HG03442 (cell line): Measurements from ENCODE around the gene FCER1A.

Experiments
- ATAC-seq: cut with Tn5 transposase; IDR thresholded peaks from one replicate; pipeline ENCODE4 v1.9.1; 2021; ENCODE audit warnings: mild to moderate bottlenecking, moderate library complexity; ENCODE audit not compliant: unreplicated experiment

FCER1A gene

DNA sequence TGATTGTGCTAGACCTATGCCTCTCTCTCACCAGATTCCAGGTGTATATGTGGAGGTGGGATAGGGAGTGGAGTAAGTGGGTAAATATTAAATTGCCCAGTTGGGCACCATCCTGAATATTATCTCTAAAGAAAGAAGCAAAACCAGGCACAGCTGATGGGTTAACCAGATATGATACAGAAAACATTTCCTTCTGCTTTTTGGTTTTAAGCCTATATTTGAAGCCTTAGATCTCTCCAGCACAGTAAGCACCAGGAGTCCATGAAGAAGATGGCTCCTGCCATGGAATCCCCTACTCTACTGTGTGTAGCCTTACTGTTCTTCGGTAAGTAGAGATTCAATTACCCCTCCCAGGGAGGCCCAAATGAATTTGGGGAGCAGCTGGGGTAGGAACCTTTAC lies at the start of gene FCER1A:
Gene FCER1A, plus strand, starts transcription at position 242 of the 400 bp plus-strand sequence. Its CDS starts 29 bp downstream, at position 271.
- no peak for ATAC-seq

DNA sequence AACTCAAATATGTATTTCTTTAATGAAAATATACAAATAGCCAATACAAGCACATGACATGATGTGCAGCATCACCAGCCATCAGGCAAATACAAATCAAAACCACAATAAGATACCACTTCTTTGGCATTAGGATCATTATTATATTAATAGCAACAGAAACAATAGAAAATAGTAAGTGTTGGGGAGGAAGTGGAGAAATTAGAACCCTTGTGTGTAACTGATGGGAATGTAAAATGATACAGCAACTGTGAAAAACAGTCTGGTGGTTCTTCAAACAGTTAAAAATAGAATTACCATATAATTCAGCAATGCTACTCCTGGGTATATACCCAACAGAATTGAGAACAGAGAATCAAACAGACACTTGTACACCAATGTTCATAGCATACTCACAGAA lies 40.8 kb upstream of the FCER1A start:
- ATAC-seq = no peak

DNA sequence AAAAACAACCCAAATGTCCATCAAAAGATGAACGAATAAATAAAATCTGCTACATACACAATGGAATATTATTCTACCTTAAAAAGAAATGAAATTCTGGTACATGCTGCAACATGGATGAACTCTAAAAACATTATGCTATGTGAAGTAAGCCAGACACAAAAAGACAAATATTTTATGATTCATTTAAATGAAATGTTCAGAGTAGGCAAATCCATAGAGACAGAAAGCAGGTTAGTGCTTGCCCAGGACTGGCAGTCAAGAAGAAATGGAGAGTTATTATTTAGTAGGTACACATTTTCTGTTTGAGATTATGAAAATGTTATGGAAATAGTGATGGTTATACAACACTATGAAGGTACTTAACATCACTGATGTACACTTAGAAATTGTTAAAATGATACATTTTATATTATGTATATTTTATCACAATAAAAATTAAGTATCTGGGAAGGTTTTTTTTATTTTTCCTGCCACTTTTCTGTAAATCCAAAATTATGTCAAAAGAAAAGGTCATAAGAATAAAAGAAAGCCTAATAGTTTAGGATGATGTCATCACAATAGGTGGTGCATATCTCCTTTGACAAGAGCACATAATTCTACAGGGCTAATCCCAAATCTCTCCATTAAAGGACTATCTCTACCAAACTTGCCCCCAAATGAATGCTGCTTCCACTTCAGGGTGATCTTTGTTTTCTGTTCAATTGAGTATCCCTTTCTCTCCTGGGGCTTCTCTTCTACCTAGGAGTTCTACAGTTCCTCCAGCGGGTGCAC lies 40.2 kb upstream of the FCER1A start:
- no peak for ATAC-seq

DNA sequence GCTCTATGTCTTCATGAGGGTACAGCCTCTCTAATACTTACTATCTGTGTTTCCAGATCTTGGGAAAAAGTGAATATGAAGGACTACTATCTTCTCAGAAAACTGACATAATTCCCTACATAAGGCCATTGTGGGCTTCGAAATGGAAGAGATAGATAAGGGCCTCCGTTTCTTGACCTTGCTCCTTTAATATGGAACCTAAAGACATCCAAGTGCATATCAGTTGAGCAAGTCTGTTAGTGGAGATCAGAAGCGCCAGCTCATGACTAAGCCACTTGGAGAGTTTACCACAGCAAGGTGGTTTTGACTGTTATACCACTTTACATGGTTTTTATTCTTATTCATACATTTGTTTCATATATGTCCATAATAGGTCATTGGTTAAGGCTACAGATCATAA lies 35.3 kb upstream of the FCER1A start:
- no peak for ATAC-seq

DNA sequence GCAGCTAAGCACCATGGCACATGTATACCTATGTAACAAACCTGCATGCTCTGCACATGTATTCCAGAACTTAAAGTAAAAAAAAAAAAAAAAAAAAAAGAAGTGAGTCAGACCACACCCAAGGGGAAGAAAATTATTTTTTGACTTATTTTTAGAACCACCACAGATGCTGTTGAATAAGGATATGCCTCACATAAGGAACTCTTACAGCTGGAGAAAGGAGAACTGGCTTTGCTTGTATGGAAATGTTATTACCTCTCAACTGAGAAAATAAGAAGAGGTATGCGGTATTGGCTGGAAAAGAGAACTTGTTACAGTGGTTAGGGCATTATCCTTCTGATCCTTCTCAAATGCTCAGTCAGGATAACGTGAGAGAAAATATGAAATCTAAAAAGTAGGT lies 27.5 kb upstream of the FCER1A start:
- no peak for ATAC-seq

DNA sequence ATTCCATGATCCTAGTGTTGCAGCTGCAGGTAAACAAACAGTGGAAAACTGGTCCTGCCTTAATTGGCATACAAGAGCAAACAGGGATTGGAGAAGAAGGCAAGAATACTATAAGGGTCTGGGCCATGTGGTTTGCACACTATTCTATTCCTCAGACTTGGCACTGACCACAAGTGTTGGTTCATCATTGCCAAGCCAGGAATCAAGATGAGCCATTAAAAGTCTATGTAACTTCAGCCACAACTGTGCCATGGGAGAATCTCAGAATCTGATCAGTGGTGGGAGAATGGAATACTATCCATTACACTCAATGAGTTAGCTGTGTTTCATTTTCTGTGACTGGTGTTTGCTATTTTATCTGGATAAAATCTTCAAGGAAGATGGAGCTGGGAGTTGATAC lies 26.2 kb upstream of the FCER1A start:
- ATAC-seq = no peak

DNA sequence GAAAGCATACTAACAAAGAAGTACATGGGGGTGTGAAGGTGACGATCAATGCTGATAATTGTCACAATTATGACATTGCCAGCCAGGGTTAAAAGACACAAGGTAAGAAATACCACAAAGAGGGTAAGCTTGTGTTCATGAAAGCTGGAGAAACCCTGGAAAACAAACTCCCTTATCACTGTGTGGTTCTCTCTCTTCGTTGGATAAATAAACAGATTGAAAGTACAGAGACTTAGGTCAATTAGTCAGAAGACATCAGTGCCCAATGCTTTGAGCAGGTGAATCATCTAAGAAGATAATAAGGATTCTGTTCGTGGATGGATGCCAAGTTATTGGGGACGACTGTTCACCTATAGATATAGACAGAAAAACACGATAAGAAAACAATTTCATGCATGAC lies 22.4 kb upstream of the FCER1A start:
- no peak for ATAC-seq

DNA sequence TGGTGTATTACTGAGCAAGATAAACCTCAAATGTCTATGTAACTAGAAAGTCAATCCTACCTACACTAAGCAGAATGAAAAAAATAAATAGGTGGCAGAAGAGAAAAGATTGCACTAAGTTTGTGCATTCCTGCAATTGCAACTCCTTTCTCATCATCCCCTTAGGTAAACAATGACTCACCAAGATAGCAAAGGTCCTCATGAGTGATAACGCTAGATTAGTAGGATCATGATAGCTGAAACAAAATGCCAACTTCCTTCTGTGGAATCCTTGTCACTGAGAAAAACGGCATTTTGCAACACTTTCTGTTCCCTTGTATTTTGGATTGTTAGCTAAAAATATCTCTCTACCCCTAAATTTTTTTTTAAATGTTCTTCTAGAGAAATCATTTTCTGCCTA lies 20.0 kb upstream of the FCER1A start:
- ATAC-seq = no peak

DNA sequence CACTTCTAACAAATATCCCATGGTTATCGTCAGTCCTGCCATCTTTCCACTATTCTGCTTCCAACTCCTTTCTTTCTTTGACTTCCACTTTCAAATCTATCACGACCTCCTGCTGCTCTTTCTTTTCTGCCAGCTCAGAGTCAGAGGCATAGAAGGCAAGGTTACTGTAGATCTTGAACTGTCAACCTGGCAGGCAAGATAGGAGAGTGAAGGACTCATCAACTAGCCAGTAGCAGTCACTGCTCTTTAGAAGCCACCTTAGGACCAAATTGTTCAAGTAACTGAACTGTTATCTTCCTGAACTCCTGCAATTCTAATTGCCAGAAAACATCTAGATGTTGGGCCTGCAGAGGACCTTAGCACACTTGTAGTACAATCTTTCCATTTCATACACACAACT lies 13.1 kb upstream of the FCER1A start:
- no peak for ATAC-seq

DNA sequence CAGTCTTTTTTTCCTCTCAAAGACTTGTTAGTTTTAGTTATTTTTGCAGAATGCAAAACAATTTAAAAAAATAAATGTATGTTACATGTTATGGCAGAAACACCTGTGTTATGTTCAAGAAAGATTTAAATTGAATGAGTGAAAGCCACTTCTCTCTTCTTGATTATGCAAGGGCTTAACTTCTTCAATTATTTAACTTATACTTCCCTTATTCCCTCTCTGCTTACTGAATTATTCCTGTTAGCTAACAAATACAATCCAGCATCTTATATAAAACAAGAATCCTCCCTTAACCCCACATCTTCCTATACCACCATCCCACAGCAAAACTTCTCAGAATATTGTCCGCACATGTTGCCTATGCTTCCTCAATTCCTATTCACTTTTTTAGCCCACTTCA lies 10.7 kb upstream of the FCER1A start:
- ATAC-seq = no peak

DNA sequence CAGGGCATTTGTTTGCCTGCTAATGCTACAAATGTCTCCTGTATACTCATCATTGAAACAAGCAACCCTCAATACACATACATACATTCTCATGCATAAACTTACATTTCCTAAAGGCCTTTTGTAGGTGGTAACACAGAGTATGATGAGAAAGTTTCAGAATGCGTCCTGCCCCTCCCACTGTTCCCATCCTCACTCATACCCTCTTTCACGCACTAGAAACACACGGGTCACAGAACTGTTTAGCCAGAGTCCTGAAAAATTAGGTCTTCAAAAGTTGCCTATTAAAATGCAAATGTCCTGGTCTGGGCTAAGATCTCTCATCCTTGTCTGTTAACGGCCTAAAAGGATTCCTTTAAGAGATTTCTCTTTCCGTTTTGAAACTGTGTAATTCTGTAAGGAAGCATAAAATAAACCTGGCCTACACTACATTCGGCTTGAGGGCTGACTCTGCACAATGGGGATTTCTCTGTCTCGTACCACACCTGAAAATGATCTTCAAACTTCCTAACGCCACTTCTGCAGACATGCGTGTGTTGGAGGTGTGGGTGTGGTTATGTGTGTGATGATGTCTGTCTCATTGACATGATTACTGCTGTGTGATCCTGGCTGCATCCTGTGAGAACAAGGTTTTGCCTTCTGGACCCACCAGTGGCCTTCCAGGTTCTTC lies 5.3 kb upstream of the FCER1A start:
- no peak for ATAC-seq

DNA sequence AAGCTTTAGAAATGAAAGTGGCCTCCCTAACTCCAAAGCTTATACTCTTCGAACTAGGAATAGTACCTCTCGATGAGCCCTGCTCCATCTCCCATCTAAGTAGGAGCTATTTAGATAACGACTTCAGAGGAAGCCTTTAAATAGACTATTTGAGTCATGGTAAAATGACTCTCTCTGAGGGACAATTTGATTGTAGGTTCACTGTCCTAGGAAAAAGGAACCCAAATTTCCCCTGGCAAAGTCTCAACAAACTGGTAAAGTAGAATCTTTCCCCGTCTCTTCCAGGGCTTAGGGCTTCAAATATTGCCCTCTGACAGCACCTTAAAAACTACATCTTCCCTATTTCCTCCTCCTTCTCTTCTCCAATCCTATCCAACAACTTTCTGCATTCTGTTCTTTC lies 2.0 kb upstream of the FCER1A start:
- no peak for ATAC-seq

DNA sequence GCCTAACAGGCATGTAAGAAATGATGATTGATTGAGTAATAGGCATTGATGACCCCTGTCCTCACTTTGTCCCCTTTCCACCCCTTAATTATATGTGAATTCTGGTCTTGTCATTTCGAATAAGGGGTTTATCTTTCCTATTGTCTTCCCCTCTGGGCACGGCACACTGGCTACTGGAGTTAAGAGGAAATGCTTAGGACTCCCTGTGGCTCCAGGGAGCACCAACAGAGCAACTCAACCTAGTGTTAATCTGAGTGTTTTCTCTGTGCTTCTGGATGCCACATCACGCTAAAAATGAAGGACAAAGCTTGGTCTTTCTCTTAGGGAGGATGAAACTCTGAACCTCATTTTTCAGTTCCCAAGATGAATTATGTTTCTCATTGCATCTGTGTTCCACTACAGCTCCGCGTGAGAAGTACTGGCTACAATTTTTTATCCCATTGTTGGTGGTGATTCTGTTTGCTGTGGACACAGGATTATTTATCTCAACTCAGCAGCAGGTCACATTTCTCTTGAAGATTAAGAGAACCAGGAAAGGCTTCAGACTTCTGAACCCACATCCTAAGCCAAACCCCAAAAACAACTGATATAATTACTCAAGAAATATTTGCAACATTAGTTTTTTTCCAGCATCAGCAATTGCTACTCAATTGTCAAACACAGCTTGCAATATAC lies 5.3 kb downstream of the FCER1A start:
- no peak for ATAC-seq

DNA sequence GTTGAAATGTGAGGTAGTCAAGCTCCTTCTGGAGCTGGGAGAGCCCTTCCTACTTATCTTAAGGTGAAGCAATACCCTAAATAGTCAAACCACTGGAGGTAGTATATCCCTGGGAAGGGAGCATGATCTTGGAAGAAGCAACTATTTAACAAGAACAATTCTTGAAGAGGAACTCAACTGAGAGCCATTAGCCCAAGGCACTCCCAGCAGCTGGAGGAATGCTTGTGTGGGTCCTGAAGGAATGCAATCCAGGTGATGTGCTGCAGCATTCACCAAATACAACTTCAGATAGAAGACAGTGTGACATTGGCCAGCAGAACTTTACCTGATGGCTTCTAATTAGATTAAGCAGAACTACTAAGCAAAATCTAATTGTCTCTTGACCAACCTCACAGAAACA lies 9.5 kb downstream of the FCER1A start:
- no peak for ATAC-seq

DNA sequence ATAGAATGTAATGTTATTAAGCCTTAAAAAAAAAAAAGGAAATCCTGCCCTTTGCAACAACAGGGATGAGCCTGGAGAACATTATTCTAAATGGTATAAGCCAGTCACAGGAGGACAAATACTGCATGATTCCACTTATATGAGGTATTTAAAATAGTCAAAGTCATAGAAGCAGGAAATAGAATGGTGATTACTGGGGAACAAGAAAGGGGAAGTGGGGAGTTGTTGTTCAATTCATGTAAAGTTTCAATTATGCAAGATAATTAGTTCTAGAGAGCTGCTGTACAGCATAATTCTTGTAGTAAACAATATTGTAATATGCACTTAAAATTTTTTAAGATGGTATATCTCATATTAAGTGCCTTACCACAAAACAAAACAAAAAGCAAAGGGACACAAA lies 13.2 kb downstream of the FCER1A start:
- ATAC-seq = no peak

DNA sequence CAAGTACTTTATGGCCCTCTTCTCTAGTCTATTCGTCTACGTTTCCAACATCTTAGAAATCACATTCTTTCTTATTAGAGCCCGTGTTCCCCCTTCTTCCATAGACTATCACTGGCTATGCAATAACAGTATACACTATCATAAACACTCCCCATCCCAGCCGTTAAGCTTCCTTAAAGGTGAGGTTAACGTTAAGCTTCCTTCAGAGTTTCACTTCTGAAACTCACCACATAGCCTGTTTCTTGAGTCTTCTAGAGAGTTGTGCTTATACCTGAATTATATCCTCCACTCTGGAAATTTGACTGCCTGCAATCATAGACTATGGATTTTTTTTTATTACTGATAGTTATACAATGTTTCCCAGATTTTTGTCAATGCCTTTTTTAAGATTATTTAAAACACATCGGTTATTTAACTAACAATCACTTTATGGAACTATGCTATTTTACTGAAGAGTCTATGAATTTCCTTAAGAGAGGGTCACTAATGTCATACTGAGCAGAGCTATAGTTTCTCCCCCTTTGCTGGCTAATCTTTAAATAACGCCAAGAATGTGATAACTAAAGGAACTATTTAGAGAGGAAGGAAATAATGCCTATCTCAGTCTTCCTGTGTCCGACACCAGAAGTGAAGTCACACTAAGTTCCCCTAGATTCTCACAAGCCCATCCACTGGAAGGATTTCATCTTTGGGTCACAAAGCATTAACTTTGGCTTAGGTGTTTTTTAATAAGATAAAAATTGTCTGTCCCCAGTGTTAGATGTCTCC lies 16.8 kb downstream of the FCER1A start:
- no peak for ATAC-seq

DNA sequence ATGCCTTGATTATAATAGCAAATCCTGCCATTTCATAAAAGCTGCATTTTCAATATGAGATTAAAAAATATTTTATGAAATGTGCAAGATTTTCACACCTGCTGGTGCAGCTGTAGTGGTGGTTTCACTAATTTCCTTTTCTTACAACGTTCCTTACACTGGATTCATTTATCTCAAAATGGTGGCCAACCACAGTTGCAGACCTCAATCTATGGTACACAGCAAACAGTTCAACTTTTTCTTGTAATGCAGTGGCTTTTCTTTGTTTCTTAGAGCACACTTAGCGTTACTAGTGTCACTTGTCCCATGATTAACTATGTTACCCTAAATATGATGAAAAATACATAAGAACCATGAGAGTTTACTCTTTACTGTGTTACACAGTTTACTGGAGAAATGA lies 32.7 kb downstream of the FCER1A start:
- no peak for ATAC-seq

DNA sequence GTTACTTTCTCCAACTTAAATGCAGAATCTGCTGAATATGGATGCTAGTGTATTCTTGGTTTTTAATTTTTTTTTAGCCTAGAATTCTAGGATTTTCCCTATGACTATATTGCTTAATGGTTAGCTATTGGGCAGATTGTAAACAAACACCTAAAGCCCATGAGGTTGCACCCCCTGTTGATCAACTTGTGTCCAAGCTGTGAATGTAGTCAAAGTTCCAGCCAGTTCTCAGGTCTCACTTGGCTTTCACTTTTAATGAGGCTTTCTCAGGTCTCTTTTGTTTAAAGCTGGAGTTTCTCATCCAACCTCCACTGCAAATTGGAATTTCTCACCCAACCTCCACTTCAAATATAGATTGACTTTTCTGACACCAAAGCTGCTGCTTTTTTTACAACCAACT lies 35.9 kb downstream of the FCER1A start:
- ATAC-seq = no peak

DNA sequence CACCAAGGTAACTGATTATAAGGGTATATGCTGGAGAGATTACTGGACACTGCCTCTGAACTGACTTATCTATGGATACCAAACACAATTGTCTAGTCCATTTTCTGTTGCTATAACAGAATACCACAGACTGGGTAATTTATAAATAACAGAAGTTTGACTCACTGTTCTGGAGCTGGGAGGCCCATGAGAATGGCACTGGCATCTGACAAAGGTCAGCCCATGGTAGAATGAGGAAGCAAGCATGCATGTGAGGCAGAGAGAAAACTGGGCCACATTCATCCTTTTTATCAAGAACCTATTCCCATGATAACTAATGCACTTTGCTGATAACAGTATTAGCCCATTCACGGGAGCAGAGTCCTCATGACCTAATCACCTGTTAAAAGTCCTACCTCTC lies 37.4 kb downstream of the FCER1A start:
- ATAC-seq = no peak

DNA sequence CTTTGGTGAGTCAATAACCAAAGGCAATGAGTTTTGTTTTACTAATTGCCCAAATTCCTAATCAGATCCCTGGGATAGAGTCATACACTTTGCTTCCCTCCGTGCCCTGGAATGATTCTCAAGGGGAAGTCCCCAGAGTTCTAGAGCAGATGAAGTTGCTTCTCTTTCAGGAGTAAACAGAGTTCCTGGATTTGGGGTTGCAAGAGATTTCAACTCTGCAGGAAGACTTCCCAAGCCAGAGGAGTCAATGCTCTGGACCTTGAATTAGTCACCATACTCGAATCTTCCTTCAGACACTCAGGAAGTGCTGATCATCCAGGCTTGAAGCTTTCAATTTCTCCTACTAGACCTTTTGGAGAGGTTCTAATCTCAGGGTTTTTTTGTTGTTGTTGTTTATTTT lies 39.6 kb downstream of the FCER1A start:
- no peak for ATAC-seq

DNA sequence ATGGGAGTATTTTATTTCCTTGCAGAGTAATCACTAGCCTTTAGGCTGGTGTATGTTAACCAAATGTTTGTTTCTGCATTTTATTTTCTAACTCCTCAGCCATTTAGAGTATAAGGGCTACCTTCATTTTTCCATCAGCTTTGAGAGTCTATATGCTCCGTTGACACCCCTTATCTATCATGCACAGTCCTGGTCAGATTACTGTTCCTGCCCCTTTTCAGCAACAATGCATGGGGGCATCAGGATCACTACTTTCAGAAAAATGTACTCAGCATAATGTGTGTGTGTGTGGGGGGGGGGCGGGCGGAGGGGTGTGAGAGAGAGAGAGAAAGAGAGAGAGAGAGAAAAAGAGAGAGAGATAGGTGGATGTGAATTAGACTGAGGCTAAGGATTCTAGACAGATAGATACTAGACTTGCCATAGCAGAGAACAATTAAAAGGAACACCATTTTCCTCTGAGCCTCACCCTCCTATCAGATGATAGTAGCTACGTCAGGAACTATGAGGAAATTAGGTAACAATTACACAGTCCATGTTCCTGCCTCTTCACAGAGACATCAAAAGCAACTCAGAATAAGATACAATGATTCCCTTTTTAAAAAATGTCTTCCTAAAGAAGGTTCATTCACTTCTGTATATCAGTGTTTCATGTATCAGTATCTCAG lies 40.8 kb downstream of the FCER1A start:
- no peak for ATAC-seq
